Measurements from ENCODE around the gene PTPRC. TPM values are rescaled to one million over a fixed set of nuclear protein-coding genes. Genes with fewer than 3 reads are reported as not detected.

The PTPRC gene
- total RNA-seq, 3 donors from 2014 or later, result 22.0 to 36.0 (median 35.7) TPM

DNA sequence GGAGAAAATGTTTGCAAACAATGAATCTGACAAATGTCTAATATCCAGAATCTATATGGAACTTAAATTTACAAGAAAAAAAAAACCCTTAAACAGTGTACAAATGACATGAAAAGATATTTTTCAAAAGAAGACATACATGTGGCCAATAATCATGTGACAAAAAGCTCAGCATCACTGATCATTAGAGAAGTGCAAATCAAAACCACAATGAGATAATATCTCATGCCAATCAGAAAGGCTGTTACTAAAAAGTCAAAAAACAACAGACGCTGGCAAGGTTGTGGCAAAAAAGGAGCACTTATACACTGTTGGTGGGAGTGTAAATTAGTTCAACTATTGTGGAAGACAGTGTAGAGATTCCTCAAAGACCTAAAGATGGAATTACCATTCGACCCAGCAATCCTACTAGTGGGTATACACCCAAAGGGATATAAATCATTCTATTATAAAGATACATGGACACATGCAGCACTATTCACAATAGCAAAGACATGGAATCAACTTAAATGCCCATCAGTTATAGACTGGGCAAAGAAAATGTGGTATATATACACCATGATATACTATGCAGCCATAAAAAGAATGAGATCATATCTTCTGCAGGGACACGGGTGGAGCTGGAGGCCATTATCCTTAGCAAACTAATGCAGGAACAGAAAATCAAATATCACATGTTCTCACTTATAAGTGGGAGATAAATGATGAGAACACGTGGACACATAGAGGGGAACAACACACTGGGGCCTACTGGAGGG is 123.2 kb downstream of the PTPRC start:
- intact Hi-C loops (cut with DNase I; ENCODE audit: low total_unique reads), result no loop called here
- H3K27me3 ChIP-seq, result no peaks in the 10 kb centered on the region
- H3K4me1 ChIP-seq, result no peaks in the 10 kb centered on the region
- no peak for TF ChIP-seq POLR2A (IDR thresholded peaks at IDR 0.05)
- TF ChIP-seq, protein P1, sequence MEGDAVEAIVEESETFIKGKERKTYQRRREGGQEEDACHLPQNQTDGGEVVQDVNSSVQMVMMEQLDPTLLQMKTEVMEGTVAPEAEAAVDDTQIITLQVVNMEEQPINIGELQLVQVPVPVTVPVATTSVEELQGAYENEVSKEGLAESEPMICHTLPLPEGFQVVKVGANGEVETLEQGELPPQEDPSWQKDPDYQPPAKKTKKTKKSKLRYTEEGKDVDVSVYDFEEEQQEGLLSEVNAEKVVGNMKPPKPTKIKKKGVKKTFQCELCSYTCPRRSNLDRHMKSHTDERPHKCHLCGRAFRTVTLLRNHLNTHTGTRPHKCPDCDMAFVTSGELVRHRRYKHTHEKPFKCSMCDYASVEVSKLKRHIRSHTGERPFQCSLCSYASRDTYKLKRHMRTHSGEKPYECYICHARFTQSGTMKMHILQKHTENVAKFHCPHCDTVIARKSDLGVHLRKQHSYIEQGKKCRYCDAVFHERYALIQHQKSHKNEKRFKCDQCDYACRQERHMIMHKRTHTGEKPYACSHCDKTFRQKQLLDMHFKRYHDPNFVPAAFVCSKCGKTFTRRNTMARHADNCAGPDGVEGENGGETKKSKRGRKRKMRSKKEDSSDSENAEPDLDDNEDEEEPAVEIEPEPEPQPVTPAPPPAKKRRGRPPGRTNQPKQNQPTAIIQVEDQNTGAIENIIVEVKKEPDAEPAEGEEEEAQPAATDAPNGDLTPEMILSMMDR (IDR thresholded peaks at IDR 0.05), result no peak
- TF ChIP-seq POLR2AphosphoS5 (IDR thresholded peaks at IDR 0.05), result no peak
- no peak overlapping the region for H3K27ac ChIP-seq
- peaks cover 1% of the 10 kb centered on the region for H3K36me3 ChIP-seq
- no peak for DNase-seq (ENCODE audit: low spot score in 2 of 2)
- H3K4me3 ChIP-seq, result no peak overlapping the region
- H3K9me3 ChIP-seq, result no peaks in the 10 kb centered on the region

- Histone ChIP-seq H3K4me1 (no peaks in the 10 kb centered on the region), H3K36me3 (no peaks in the 10 kb centered on the region), H3K9me3 (no peaks in the 10 kb centered on the region), H3K4me3 (no peak overlapping the region), H3K27me3 (no peaks in the 10 kb centered on the region), H3K27ac (no peak overlapping the region)
- DNase-seq (ENCODE audit: low spot score in 2 of 2), result no peak
- intact Hi-C loops (cut with DNase I; ENCODE audit: low total_unique reads), result no loop called here
- TF ChIP-seq POLR2A (IDR thresholded peaks at IDR 0.05) (no peak), POLR2AphosphoS5 (IDR thresholded peaks at IDR 0.05) (no peak)
- TF ChIP-seq, protein P1 (IDR thresholded peaks at IDR 0.05), result no peak
These were observed 124.5 kb downstream of the PTPRC start for GRCh38 chr1:198763298-198763714.

DNA sequence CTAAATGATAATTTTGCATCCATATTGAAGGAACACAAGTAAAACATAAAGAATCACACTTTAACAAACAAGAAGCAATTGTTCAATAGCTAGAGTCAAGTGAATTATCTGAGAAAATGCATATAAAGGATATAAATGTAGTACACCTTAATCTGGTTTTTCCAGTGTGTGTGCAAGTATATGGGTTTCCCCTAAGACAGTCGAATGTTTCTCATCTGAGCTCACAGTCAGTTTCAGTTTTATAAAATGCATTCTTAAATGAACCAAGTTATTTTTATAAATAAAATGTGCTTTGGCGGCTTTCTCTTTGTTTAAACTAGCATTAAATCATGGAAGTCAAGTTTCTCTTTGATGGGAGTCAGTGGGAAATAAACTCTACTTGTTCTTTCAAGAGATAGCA is 125.9 kb downstream of the PTPRC start:
- Histone ChIP-seq H3K4me3 (no peak overlapping the region), H3K27me3 (no peaks in the 10 kb centered on the region), H3K4me1 (no peaks in the 10 kb centered on the region), H3K27ac (no peak overlapping the region), H3K9me3 (no peaks in the 10 kb centered on the region), H3K36me3 (no peaks in the 10 kb centered on the region)
- intact Hi-C loops (cut with DNase I; ENCODE audit: low total_unique reads), result no loop called here
- no peak for DNase-seq (ENCODE audit: low spot score in 2 of 2)
- no peak for TF ChIP-seq POLR2AphosphoS5 (IDR thresholded peaks at IDR 0.05)
- TF ChIP-seq, protein P1 (IDR thresholded peaks at IDR 0.05), result no peak
- TF ChIP-seq POLR2A (IDR thresholded peaks at IDR 0.05), result no peak

- Histone ChIP-seq H3K27ac (no peak overlapping the region), H3K36me3 (no peaks in the 10 kb centered on the region), H3K27me3 (no peaks in the 10 kb centered on the region), H3K9me3 (no peaks in the 10 kb centered on the region), H3K4me3 (no peak overlapping the region), H3K4me1 (no peaks in the 10 kb centered on the region)
- intact Hi-C loops (cut with DNase I; ENCODE audit: low total_unique reads), result no loop called here
- DNase-seq (ENCODE audit: low spot score in 2 of 2), result no peak
- TF ChIP-seq POLR2AphosphoS5 (IDR thresholded peaks at IDR 0.05) (no peak), POLR2A (IDR thresholded peaks at IDR 0.05) (no peak)
- TF ChIP-seq, protein P1 (IDR thresholded peaks at IDR 0.05), result no peak
These were observed 126.6 kb downstream of the PTPRC start for GRCh38 chr1:198765416-198765815.

- no peak overlapping the region for H3K27ac ChIP-seq
- no peaks in the 10 kb centered on the region for H3K27me3 ChIP-seq
- no peaks in the 10 kb centered on the region for H3K9me3 ChIP-seq
- TF ChIP-seq POLR2AphosphoS5 (IDR thresholded peaks at IDR 0.05), result no peak
- TF ChIP-seq, protein P1 (IDR thresholded peaks at IDR 0.05), result peak in 1 of 3 donors; percentile 21
- H3K4me3 ChIP-seq, result no peak overlapping the region
- no peaks in the 10 kb centered on the region for H3K36me3 ChIP-seq
- intact Hi-C loops (cut with DNase I; ENCODE audit: low total_unique reads), result no loop called here
- no peaks in the 10 kb centered on the region for H3K4me1 ChIP-seq
- no peak for DNase-seq (ENCODE audit: low spot score in 2 of 2)
These were observed 132.8 kb downstream of the PTPRC start for GRCh38 chr1:198771563-198772153.
